ENCODE results near the gene EPAS1. TPM values are rescaled to one million over a fixed set of nuclear protein-coding genes. Genes with fewer than 3 reads are reported as not detected.

The EPAS1 gene
- total RNA-seq, 1 experiment from 2014 or later = 8.5 TPM

DNA sequence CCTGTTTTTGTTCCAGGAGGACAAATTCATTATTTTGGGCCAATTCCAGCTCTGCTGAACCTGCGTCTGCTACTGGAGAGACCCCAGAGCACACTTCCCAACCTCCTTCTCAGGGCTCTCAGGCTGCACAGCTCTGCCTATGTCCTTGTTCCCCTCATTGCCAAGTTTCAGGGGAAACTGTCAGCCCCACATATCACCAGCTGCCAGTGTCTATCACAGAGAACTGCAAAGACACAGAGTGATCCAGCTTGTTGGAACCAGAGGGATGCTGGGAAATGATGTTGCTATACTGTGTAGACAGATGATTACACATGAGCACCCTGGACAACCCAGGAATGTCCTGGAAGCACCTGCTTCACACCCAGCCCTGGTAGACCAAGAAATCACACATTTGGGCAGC, 114.8 kb downstream of the EPAS1 start (continued):
- TF ChIP-seq, protein P1, sequence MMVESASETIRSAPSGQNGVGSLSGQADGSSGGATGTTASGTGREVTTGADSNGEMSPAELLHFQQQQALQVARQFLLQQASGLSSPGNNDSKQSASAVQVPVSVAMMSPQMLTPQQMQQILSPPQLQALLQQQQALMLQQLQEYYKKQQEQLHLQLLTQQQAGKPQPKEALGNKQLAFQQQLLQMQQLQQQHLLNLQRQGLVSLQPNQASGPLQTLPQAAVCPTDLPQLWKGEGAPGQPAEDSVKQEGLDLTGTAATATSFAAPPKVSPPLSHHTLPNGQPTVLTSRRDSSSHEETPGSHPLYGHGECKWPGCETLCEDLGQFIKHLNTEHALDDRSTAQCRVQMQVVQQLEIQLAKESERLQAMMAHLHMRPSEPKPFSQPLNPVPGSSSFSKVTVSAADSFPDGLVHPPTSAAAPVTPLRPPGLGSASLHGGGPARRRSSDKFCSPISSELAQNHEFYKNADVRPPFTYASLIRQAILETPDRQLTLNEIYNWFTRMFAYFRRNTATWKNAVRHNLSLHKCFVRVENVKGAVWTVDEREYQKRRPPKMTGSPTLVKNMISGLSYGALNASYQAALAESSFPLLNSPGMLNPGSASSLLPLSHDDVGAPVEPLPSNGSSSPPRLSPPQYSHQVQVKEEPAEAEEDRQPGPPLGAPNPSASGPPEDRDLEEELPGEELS (CRISPR knock-in tag; IDR thresholded peaks at IDR 0.05) = no peak
- TF ChIP-seq ETV6 (CRISPR knock-in tag; IDR thresholded peaks at IDR 0.05) (no peak), ZNF671 (CRISPR knock-in tag; IDR thresholded peaks at IDR 0.05) (no peak), NFYB (CRISPR knock-in tag; conservative IDR thresholded peaks at IDR 0.05; ENCODE audit: low read depth) (no peak), MXD4 (CRISPR knock-in tag; IDR thresholded peaks at IDR 0.05; ENCODE audit: borderline replicate concordance) (no peak)
- TF ChIP-seq, protein P2, sequence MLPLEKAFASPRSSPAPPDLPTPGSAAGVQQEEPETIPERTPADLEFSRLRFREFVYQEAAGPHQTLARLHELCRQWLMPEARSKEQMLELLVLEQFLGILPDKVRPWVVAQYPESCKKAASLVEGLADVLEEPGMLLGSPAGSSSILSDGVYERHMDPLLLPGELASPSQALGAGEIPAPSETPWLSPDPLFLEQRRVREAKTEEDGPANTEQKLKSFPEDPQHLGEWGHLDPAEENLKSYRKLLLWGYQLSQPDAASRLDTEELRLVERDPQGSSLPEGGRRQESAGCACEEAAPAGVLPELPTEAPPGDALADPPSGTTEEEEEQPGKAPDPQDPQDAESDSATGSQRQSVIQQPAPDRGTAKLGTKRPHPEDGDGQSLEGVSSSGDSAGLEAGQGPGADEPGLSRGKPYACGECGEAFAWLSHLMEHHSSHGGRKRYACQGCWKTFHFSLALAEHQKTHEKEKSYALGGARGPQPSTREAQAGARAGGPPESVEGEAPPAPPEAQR (CRISPR knock-in tag; IDR thresholded peaks at IDR 0.05) = no peak
- TF ChIP-seq, protein P3, sequence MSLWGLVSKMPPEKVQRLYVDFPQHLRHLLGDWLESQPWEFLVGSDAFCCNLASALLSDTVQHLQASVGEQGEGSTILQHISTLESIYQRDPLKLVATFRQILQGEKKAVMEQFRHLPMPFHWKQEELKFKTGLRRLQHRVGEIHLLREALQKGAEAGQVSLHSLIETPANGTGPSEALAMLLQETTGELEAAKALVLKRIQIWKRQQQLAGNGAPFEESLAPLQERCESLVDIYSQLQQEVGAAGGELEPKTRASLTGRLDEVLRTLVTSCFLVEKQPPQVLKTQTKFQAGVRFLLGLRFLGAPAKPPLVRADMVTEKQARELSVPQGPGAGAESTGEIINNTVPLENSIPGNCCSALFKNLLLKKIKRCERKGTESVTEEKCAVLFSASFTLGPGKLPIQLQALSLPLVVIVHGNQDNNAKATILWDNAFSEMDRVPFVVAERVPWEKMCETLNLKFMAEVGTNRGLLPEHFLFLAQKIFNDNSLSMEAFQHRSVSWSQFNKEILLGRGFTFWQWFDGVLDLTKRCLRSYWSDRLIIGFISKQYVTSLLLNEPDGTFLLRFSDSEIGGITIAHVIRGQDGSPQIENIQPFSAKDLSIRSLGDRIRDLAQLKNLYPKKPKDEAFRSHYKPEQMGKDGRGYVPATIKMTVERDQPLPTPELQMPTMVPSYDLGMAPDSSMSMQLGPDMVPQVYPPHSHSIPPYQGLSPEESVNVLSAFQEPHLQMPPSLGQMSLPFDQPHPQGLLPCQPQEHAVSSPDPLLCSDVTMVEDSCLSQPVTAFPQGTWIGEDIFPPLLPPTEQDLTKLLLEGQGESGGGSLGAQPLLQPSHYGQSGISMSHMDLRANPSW (CRISPR knock-in tag; conservative IDR thresholded peaks at IDR 0.05; ENCODE audit: low read depth) = no peak
- TF ChIP-seq, protein P4, sequence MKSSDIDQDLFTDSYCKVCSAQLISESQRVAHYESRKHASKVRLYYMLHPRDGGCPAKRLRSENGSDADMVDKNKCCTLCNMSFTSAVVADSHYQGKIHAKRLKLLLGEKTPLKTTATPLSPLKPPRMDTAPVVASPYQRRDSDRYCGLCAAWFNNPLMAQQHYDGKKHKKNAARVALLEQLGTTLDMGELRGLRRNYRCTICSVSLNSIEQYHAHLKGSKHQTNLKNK (CRISPR knock-in tag; IDR thresholded peaks at IDR 0.05) = no peak
- TF ChIP-seq, protein P5, sequence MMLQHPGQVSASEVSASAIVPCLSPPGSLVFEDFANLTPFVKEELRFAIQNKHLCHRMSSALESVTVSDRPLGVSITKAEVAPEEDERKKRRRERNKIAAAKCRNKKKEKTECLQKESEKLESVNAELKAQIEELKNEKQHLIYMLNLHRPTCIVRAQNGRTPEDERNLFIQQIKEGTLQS (CRISPR knock-in tag; conservative IDR thresholded peaks at IDR 0.05) = no peak
- TF ChIP-seq, protein P6, sequence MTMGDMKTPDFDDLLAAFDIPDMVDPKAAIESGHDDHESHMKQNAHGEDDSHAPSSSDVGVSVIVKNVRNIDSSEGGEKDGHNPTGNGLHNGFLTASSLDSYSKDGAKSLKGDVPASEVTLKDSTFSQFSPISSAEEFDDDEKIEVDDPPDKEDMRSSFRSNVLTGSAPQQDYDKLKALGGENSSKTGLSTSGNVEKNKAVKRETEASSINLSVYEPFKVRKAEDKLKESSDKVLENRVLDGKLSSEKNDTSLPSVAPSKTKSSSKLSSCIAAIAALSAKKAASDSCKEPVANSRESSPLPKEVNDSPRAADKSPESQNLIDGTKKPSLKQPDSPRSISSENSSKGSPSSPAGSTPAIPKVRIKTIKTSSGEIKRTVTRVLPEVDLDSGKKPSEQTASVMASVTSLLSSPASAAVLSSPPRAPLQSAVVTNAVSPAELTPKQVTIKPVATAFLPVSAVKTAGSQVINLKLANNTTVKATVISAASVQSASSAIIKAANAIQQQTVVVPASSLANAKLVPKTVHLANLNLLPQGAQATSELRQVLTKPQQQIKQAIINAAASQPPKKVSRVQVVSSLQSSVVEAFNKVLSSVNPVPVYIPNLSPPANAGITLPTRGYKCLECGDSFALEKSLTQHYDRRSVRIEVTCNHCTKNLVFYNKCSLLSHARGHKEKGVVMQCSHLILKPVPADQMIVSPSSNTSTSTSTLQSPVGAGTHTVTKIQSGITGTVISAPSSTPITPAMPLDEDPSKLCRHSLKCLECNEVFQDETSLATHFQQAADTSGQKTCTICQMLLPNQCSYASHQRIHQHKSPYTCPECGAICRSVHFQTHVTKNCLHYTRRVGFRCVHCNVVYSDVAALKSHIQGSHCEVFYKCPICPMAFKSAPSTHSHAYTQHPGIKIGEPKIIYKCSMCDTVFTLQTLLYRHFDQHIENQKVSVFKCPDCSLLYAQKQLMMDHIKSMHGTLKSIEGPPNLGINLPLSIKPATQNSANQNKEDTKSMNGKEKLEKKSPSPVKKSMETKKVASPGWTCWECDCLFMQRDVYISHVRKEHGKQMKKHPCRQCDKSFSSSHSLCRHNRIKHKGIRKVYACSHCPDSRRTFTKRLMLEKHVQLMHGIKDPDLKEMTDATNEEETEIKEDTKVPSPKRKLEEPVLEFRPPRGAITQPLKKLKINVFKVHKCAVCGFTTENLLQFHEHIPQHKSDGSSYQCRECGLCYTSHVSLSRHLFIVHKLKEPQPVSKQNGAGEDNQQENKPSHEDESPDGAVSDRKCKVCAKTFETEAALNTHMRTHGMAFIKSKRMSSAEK (CRISPR knock-in tag; IDR thresholded peaks at IDR 0.05; ENCODE audit: borderline replicate concordance) = no peak

DNA sequence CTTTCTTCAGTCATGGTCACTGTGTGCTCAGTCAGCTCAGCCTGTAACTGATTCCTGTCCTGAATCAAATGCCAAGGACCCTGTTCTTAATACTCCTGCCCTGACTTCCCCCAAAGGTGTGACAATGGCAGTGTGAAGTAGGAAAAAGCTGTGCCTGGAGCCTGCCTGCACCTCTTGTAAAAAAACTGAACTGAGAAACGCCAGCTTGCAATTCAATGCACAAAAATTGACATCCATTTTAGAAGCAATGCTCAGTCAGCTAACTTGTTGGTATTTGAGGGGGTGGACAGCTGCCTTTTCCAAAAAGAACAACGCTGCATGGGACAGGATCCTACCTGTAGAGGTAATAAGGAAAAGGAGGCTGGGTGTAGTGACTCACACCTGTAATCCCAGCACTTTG, 115.9 kb downstream of the EPAS1 start:
- DNase-seq (ENCODE audit: low spot score) (no peak), ATAC-seq (no peak)
- POLR2A ChIA-PET = no interaction called here
- Mint-ChIP-seq H3K4me3 (no peak overlapping the region), H3K27ac (no peak overlapping the region), H3K27me3 (ENCODE audit: low read depth) (no peaks in the 10 kb centered on the region), H3K9me3 (peaks cover 29% of the 10 kb centered on the region), H3K4me1 (peaks cover 5% of the 10 kb centered on the region; the same call in 1 of the 2 replicates), H3K36me3 (peaks cover 21% of the 10 kb centered on the region)
- CTCF ChIA-PET = interaction anchor here (1.4 kb wide), 1 partner anchor 355 kb away, joined by 3 read pairs; no protein-coding TSS in a partner anchor
- TF ChIP-seq, protein P7, sequence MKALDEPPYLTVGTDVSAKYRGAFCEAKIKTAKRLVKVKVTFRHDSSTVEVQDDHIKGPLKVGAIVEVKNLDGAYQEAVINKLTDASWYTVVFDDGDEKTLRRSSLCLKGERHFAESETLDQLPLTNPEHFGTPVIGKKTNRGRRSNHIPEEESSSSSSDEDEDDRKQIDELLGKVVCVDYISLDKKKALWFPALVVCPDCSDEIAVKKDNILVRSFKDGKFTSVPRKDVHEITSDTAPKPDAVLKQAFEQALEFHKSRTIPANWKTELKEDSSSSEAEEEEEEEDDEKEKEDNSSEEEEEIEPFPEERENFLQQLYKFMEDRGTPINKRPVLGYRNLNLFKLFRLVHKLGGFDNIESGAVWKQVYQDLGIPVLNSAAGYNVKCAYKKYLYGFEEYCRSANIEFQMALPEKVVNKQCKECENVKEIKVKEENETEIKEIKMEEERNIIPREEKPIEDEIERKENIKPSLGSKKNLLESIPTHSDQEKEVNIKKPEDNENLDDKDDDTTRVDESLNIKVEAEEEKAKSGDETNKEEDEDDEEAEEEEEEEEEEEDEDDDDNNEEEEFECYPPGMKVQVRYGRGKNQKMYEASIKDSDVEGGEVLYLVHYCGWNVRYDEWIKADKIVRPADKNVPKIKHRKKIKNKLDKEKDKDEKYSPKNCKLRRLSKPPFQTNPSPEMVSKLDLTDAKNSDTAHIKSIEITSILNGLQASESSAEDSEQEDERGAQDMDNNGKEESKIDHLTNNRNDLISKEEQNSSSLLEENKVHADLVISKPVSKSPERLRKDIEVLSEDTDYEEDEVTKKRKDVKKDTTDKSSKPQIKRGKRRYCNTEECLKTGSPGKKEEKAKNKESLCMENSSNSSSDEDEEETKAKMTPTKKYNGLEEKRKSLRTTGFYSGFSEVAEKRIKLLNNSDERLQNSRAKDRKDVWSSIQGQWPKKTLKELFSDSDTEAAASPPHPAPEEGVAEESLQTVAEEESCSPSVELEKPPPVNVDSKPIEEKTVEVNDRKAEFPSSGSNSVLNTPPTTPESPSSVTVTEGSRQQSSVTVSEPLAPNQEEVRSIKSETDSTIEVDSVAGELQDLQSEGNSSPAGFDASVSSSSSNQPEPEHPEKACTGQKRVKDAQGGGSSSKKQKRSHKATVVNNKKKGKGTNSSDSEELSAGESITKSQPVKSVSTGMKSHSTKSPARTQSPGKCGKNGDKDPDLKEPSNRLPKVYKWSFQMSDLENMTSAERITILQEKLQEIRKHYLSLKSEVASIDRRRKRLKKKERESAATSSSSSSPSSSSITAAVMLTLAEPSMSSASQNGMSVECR (CRISPR knock-in tag; IDR thresholded peaks at IDR 0.05; ENCODE audit: borderline replicate concordance) = no peak
- no peak for TF ChIP-seq ZNF396 (CRISPR knock-in tag; IDR thresholded peaks at IDR 0.05; ENCODE audit: borderline replicate concordance)

Data from WTC11 (cell line).